C4-2B (cell line): Measurements from ENCODE around the gene CNN3.

Experiments used
- ZFX ChIP-seq: fragments of 450-650 bp; IDR thresholded peaks from 2 replicates; pipeline ENCODE4 v1.6.1; 2017
- TF ChIP-seq, protein P1 (sequence below): fragments of 450-650 bp; conservative IDR thresholded peaks from 2 replicates; pipeline ENCODE4 v1.5.1; 2017; ENCODE audit warnings: mild to moderate bottlenecking

DNA sequence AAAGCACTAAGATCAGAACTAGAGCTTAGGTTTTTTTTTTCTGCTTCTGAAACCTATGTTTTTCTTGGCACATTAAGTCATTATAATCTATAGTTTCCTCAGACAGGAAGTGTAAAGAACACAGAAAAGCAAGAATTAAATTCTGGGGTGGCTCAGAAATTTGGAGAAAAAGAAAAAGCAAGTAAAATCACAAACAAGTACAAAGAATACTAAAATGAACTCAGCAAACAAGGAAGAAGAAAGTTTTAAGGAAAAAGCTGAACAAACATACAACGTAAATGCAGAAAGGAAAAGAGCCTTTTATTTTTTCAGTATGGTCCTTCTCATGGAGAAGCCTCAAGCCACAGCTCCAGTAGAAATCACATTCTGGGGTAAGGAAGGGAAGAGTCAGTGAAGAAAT is 8.6 kb upstream of the CNN3 start:
- TF ChIP-seq, protein P1, sequence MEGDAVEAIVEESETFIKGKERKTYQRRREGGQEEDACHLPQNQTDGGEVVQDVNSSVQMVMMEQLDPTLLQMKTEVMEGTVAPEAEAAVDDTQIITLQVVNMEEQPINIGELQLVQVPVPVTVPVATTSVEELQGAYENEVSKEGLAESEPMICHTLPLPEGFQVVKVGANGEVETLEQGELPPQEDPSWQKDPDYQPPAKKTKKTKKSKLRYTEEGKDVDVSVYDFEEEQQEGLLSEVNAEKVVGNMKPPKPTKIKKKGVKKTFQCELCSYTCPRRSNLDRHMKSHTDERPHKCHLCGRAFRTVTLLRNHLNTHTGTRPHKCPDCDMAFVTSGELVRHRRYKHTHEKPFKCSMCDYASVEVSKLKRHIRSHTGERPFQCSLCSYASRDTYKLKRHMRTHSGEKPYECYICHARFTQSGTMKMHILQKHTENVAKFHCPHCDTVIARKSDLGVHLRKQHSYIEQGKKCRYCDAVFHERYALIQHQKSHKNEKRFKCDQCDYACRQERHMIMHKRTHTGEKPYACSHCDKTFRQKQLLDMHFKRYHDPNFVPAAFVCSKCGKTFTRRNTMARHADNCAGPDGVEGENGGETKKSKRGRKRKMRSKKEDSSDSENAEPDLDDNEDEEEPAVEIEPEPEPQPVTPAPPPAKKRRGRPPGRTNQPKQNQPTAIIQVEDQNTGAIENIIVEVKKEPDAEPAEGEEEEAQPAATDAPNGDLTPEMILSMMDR = no peak
- TF ChIP-seq ZFX = no peak
